GM11168 (cell line): ENCODE data around the gene NTRK2.

ENCODE experiments used
- in situ Hi-C: fragments of 300-500 bp; cut with MboI; formaldehyde crosslinking; loops from one replicate; pipeline ENCODE4 v1.12.0; 2022; ENCODE audit warnings: low sequenced_read_pairs; ENCODE audit not compliant: unreplicated experiment

Gene NTRK2

DNA sequence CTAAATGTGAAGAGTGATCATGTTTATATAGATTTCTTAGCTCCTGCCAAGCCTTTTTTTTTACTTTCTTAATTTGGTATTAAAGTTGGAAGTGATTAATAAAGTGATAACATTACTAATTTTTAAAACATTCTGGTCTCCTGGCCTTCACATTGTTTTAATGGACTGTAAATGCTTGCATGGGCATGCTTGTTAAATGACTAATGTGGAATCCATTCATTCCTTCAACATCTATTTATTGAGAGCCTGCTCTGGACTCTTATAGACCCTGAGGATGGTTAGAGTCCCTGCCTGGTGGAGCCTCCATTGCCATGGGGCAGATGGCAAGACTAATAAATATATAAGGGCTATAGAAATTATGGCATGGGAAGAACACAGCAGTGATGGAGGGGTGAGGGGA, 103.5 kb downstream of the NTRK2 start:
- in situ Hi-C loops: no loop called here

DNA sequence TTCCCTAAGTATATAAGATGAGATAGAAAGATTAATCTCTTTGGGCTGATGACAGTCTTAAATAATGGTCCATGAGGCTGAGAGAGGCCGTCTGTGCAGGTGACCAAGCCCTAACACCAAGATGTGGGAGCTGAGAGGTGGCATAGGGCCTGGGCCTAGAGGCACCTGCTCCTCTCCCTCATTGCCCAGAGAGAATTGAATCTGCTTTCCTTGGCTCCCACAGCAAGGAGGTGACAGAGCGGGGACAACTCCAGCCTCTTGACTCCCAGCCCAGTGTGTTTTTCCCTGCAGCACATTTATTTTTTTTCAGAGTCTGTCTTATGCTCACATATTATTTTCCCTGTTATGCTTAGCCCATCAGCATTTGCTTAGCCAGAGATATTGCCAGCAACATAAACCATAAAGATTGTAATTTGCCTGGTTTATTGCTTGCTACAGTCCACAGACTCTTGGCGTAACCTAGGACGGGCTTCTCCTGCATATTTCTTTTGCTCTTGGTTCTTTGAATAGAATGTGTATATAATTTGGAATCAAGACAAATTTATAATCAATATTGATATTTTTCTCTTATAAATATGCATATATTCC, 105.6 kb downstream of the NTRK2 start:
- in situ Hi-C loops: loop anchor here (25.0 kb wide), 1 partner anchor 362 kb away; no protein-coding TSS in a partner anchor

DNA sequence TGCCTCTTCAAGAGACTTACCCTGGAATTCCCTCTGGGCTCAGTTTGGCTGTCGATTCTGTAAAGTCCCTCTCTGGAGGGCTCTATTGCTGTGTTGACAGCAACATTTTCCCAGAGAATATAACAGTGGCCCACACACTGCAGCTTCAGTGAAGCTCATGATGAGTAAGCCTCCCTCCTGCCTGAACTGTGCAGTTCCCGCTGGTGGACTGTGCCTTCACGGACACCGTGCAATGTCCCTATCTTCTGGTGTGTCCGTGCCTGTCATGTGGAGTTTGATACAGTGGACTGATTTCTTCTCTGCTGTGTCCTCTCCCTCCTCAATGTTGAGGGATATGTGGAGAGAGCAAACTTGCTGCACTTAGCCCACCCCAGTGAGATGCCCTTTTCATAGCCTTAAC, 109.0 kb downstream of the NTRK2 start:
- in situ Hi-C loops: loop anchor here (25.0 kb wide), 1 partner anchor 359 kb away; no protein-coding TSS in a partner anchor

GRCh38 chr9:84779883-84780282, 110.4 kb downstream of the NTRK2 start:
- in situ Hi-C loops: loop anchor here (5.0 to 25.0 kb wide), 3 partner anchors 83 to 375 kb away; no protein-coding TSS in a partner anchor

DNA sequence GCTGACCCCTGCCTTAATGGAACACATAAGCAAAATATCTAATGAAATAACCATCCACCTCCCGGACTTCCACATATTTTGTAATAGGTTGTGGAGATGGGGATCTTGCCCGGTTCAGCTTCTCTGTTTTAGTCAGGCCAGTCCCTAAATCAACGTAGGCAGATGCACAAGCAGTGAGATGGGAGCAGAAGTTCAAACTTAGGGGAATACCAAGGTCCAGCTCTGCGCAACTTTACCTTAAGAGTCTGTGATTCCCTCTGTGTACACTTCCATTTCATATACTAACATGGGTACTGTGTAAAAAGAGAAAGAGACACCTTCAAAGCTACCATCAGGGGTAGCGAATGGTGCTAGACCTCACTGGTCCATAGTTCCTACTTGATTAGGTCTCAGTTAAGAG, 110.9 kb downstream of the NTRK2 start:
- in situ Hi-C loops: loop anchor here (5.0 to 25.0 kb wide), 3 partner anchors 83 to 376 kb away; no protein-coding TSS in a partner anchor

GRCh38 chr9:84781458-84781857, 111.9 kb downstream of the NTRK2 start:
- in situ Hi-C loops: loop anchor here (5.0 to 25.0 kb wide), 3 partner anchors 84 to 377 kb away; no protein-coding TSS in a partner anchor

GRCh38 chr9:84781931-84782866, 112.7 kb downstream of the NTRK2 start:
- in situ Hi-C loops: loop anchor here (5.0 to 25.0 kb wide), 3 partner anchors 85 to 377 kb away; no protein-coding TSS in a partner anchor

DNA sequence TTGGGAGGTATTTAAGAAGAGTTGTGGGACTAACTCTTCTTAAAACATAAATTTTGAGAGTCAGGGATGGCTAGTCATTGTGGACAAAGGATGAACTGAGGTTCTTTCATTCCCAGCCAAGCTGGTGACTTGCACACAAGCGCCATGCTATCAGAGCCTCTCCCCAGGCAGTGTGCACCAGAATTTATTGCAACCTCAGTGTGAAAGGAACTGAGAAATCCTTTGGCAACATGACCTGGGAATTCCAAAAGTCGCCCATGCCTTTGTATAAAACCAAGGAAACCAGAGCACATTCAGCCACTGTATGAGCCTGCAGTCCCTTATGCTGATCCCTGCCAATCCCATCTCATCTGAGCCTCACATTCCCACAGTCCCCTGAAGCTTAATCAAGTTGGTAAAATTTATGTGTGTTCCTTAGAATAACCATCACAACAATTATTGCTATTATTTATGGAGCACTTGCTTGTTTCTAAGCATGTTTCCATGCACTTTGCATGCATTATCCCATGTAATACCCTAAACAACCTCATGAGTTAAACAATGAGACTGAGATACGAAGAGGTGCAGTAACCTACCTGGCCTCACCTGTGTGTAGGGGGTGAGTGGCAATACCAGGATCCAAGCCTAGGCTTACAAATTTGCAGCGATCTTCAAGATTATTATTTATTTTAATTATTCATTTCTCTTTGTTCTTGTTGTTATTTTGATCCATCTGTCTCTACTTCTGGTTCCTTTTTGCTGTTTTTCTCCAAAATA, 116.4 kb downstream of the NTRK2 start:
- in situ Hi-C loops: loop anchor here (10.0 to 25.0 kb wide), 2 partner anchors 351 to 381 kb away; no protein-coding TSS in a partner anchor

- in situ Hi-C loops: loop anchor here (10.0 to 25.0 kb wide), 2 partner anchors 348 to 384 kb away; no protein-coding TSS in a partner anchor
Observed at GRCh38 chr9:84788803-84789462, 119.4 kb downstream of the NTRK2 start.

DNA sequence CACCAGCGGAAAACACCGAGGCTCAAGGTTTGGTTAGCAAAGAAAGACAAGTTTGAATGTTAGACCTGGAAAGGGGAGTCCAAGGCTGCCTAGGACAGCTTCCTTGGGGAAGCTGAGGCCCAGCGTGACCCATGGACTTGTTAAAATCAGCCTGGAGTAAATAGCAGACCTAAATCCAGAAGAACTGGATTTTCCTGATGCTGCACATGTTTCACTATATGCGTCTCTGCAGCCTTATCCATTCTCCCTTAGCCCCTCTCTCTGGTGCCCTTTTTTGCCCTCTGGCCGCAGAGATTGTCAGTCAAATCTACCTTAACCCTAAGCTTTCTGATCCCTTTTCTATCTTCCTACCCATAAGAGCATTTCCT, 119.9 kb downstream of the NTRK2 start:
- in situ Hi-C loops: loop anchor here (10.0 to 25.0 kb wide), 2 partner anchors 348 to 385 kb away; no protein-coding TSS in a partner anchor

DNA sequence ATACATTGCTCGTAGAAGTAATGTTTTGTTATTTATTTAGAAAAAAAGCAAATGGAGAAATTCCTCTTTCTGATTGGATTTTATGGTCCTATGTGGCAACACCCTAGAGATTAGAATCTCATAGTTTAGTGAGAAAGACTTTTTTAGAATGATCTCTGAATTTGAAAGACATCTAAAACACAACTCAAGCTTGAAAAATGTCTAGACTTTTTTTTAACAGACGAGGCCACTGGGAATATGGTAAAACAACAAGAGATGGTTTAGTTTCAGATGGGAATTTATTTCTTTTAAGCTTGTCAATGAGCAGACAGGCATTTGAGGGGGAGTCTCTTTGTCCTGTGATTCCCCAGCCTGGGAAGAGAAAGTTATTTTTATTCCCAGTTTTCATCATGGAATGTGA, 122.1 kb downstream of the NTRK2 start:
- in situ Hi-C loops: loop anchor here (25.0 kb wide), 1 partner anchor 346 kb away; no protein-coding TSS in a partner anchor

- in situ Hi-C loops: loop anchor here (25.0 kb wide), 1 partner anchor 344 kb away; no protein-coding TSS in a partner anchor
Observed at GRCh38 chr9:84793251-84793650, 123.7 kb downstream of the NTRK2 start.

GRCh38 chr9:84794981-84795637, 125.6 kb downstream of the NTRK2 start:
- in situ Hi-C loops: loop anchor here (25.0 kb wide), 1 partner anchor 342 kb away; no protein-coding TSS in a partner anchor

DNA sequence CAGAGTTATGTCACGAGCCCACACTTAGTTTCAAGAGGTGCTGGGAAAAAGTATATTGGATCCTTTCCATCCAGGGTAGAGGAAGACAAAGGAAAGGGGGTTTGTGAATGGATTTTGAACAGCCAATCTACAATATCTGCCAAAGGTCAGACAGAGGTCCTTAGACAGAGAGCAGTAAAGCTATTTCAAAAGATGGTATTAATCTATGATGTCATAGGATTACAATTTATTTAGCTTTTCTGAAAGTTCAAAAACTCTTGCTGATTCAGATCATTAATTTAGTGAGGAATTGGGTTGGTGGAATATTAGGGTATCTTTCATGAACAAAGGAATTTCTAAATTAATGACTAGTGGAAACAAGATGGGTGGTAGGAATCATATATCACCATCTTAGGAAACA, 126.9 kb downstream of the NTRK2 start:
- in situ Hi-C loops: loop anchor here (25.0 kb wide), 1 partner anchor 341 kb away; no protein-coding TSS in a partner anchor

- in situ Hi-C loops: loop anchor here (25.0 kb wide), 1 partner anchor 338 kb away; no protein-coding TSS in a partner anchor
Observed at GRCh38 chr9:84799251-84799650, 129.7 kb downstream of the NTRK2 start.

- in situ Hi-C loops: no loop called here
Observed at GRCh38 chr9:84804951-84805694, 135.6 kb downstream of the NTRK2 start.

- in situ Hi-C loops: no loop called here
Observed at GRCh38 chr9:84807431-84807830, 137.9 kb downstream of the NTRK2 start.

- in situ Hi-C loops: no loop called here
Observed at GRCh38 chr9:84807870-84808390, 138.4 kb downstream of the NTRK2 start.
